ENCODE data around the gene TCF3. TPM values are rescaled to one million over a fixed set of nuclear protein-coding genes. Genes with fewer than 3 reads are reported as not detected.

Gene TCF3
- total and polyA plus RNA-seq, 2 donors (not counting 3 experiments of a cell fraction or from before 2014, with no cell fraction given): 147 to 193 TPM

GRCh38 chr19:1672769-1673644, 20.6 kb upstream of the TCF3 start:
- intact Hi-C loops (cut with micrococcal nuclease) (loop anchor here (1.0 to 5.0 kb wide), 4 partner anchors 68 to 127 kb away; partner anchors contain the start of gene UQCR11), dilution Hi-C loops (cut with MboI; ENCODE audit: extremely low pct_ligation_motif_present, low sequenced_read_pairs) (no loop called here)
- TF ChIP-seq JUN (IDR thresholded peaks at IDR 0.05; ENCODE audit: borderline replicate concordance, insufficient read depth, insufficient read length, low read depth) (no peak), MYC (IDR thresholded peaks at IDR 0.05; ENCODE audit: low read depth, low read length) (no peak), FOS (IDR thresholded peaks at IDR 0.05; ENCODE audit: borderline replicate concordance, insufficient read depth, low read length) (no peak), MAX (IDR thresholded peaks at IDR 0.05; ENCODE audit: insufficient read depth, insufficient read length) (no peak), GATA2 (IDR thresholded peaks at IDR 0.05; ENCODE audit: insufficient read depth, insufficient read length, low read depth, low read length) (no peak), POLR2AphosphoS5 (IDR thresholded peaks at IDR 0.05; ENCODE audit: insufficient read depth, low read depth, low read length) (no peak), POLR2A (IDR thresholded peaks at IDR 0.05; ENCODE audit: low read depth, low read length) (no peak), EZH2 (IDR thresholded peaks at IDR 0.05; ENCODE audit: borderline replicate concordance, low read depth, low read length, severe bottlenecking) (no peak), CTCF (IDR thresholded peaks at IDR 0.05; ENCODE audit: extremely low read depth in 1 of 2, insufficient read depth in 1 of 2, low read depth in 1 of 2, low read length in 2 of 2) (no peak)
- no TSS peak for BruUV-seq (replicated peaks)
- CTCF ChIA-PET: interaction anchor here (0.6 to 7.5 kb wide), 60 partner anchors 7 to 170 kb away, joined by 3 to 177 read pairs (median 4); partner anchors contain the start of genes ONECUT3, TCF3 and UQCR11
- H2AFZ ChIP-seq (ENCODE audit: low read depth, low read length): no peak overlapping the region
- H3K36me3 ChIP-seq (ENCODE audit: control insufficient read depth in 2 of 2, extremely low read depth in 1 of 2, insufficient read depth in 2 of 2, low read length in 2 of 2): no peaks in the 10 kb centered on the region
- no peak overlapping the region for H3K9ac ChIP-seq (replicated peaks; ENCODE audit: extremely low read depth, insufficient read depth, low read length)
- H3K9me1 ChIP-seq (replicated peaks; ENCODE audit: control insufficient read depth, extremely low read depth, insufficient read depth, low read length): no peaks in the 10 kb centered on the region
- no peak overlapping the region for H3K4me3 ChIP-seq (replicated peaks in 1 of 3; ENCODE audit: insufficient read depth in 1 of 3, low read depth in 1 of 3, low read length in 3 of 3)
- H3K27me3 ChIP-seq (ENCODE audit: control insufficient read depth in 2 of 2, insufficient read depth in 2 of 2, low read length in 2 of 2): peaks cover 20 to 37% of the 10 kb centered on the region in 2 experiments
- H3K4me2 ChIP-seq (ENCODE audit: insufficient read depth, low read length): no peak overlapping the region
- POLR2A ChIA-PET: no interaction called here
- no peaks in the 10 kb centered on the region for H3K4me1 ChIP-seq (ENCODE audit: control insufficient read depth, extremely low read depth, insufficient read depth, low read length)
- no peaks in the 10 kb centered on the region for H4K20me1 ChIP-seq (replicated peaks; ENCODE audit: control insufficient read depth, extremely low read depth, insufficient read depth, low read length)
- FAIRE-seq (no peak), DNase-seq (ENCODE audit: low read depth, low spot score) (no peak)
- H3K79me2 ChIP-seq (ENCODE audit: control insufficient read depth, insufficient read depth, low read length): no peaks in the 10 kb centered on the region
- no peaks in the 10 kb centered on the region for H3K9me3 ChIP-seq (replicated peaks; ENCODE audit: control insufficient read depth, insufficient read depth, low read length)
- no peak overlapping the region for H3K27ac ChIP-seq (ENCODE audit: insufficient read depth, low read depth, low read length)
